MV-4-11 (cell line): ENCODE results near the gene RNU6-1.
A peak's percentile ranks its signal among the peaks of the same experiment; 100 is the strongest.

Source experiments
- DNase-seq: peaks from one replicate; lab custom pipeline; 2025; lab: John Stamatoyannopoulos, UW

The RNU6-1 gene

GRCh38 chr15:67857220-67857619, 17.4 kb upstream of the RNU6-1 start:
- no peak for DNase-seq

DNA sequence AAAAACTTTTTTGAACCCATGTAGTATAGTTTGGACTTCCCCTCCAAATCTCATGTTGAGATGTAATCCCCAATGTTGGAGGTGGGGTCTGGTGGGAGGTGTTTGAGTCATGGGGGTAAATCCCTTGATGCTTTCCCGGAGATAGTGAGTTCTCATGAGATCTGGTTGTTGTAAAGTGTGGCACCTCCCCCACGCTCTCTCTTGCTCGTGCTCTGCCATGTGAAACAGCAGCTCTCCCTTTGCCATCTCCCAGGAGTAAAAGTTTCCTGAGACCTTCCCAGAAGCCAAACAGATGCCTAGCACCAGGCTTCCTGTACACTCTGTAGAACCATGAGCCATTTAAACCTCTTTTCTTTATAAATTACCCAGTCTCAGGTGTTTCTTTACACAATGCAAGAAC, 16.0 kb upstream of the RNU6-1 start:
- no peak for DNase-seq

DNA sequence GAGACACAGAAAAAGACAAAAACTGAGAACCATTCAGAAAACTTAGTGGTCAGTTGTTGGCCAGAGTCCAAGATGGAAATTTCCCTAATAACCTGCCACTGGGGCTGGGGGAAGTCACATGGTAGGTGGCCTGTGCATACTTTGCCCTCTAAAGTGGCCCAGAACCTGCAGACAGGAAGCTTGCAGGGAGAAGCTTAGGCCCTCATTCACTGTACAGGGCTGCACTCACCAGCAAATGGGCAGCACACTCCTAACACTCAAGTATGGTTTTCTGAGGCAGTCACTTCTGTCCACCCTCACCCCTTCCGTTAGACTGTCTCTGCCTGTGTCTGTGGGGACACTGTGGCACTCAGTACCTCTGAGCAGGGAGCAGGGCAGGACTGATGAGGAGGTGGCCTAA, 14.5 kb upstream of the RNU6-1 start:
- no peak for DNase-seq

DNA sequence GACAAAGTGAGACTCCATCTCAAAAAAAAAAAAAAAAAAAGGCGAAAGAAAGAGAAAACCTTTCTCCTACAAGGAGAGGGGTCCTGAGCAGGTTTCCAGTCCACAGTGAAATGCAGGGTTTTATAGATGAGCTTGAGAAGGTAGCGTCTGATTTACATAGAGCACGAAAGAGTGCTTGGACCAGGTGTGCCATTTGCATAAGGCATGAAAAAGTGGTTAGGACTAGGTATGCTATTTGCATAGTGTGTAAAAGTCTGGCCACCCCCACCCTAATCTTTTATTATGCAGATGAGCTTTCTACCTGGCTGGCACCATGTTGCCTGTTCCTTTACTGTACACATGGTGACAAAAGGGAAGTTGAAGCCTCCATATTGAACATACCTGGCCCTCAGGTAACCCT, 13.6 kb upstream of the RNU6-1 start:
- DNase-seq, result no peak

DNA sequence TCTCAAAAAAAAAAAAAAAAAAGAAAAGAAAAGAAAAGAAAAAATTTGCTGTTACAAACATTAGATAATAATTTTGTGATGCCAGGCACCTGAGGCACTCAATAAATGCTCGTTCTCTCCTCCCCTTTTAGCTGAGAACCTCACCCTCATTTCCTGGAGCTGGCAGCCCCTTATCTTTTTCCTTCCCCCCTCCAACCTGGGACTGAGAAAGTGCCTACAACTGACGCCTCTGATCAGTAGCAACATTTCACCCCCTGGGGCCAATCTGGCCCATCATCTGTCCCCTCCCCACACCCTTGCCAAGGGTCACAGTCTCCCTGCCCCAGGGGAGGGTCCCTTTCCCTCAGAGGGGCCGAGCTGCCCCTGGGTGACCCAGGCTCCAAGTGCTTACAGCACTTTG, 12.6 kb upstream of the RNU6-1 start:
- no peak for DNase-seq

GRCh38 chr15:67850994-67851571, 11.2 kb upstream of the RNU6-1 start:
- peak; percentile 95 for DNase-seq

DNA sequence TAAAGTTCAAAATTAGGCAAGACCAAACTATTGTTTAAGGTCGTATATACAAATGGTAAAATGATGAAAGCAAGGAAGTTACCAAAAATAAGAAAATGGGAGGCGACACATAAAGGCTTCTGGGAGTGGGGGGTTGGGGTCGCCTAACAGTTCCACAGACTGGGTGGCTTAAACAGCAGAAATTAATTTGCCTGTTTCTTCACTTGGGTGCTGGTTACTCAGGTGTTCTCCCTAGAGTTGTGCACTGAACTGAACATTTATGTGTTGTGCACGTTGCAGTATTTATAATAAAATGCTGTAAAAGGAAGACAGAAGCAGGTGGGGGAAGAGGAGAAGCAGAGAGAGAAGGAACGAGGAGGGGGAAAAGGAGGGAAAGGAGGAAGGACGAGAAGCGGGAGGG, 10.5 kb upstream of the RNU6-1 start:
- DNase-seq, result no peak

DNA sequence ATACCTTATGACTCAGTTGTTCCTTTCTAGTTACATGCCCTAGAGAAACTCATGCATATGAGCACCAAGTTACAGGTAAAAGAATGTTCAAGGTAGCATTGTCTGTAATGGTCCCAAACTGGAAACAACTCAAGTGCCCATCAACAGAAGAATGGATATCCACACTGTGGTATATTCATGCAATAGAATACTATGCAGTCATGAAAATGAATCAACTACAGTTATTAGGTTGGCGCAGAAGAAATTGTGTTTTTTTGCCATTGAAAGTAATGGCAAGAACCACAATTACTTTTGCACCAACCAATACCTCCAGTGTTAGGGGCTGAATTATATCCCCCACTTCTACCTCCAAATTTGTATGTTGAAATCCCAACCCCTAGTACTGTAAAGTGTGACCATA, 9.7 kb upstream of the RNU6-1 start:
- no peak for DNase-seq

DNA sequence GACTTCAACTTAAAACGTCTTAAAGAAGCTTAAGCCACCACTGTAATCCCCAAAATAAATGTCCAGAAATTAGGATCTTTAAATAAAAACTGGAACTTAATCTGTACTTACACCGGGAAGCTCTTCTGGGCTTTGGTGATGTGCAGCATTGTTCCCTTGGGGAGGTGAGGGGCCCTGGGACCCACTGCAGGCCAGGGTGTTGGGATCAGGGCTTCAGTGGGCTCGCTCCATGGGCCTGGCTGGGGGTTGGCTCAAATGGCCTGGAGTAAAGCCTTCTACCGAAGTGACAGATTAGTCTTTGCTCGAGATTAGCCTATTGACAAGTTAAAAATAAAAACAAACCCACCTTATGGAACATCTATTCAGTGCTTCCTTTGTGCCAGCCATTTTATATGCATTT, 6.1 kb upstream of the RNU6-1 start:
- DNase-seq, result no peak

DNA sequence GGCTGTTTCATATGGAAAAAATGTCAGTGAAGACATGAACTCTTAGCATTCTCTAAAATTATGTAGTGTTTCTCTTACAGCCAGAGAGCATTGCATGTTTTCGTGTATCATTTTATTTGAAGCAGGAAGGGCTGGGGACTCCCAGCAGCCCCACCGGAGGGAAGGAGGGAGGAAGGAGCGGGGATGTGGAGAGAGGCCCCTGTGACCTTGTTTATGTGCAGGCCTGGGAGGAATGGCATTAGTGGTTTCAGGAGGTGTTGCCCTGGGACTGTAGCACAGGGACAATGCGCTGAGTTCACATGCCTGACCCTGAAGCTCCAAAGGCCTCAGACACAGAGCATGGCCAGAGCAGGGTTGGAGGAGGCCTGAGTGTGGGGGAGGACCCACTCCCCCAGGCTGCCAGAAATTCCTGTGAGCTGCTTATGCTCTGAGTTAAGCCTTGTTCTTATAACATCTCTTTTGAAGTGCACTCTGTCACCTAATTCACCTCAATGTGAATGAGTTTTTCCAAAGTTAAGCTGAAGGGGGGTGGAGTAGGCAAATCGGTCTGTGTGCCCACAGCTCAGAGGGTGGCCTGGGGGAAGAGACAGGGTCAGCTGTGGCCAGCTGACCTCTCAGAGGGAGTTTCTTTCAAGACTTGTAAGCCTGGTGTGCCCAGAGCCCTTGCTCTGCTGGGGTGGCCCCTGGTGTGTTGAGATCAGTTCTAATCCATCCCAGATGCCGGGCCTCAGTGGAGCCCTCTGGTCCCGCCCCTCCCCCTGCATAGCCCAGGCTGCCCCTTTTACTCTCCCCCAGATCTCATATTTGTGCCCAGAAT, 3.9 kb upstream of the RNU6-1 start:
- DNase-seq, result no peak

DNA sequence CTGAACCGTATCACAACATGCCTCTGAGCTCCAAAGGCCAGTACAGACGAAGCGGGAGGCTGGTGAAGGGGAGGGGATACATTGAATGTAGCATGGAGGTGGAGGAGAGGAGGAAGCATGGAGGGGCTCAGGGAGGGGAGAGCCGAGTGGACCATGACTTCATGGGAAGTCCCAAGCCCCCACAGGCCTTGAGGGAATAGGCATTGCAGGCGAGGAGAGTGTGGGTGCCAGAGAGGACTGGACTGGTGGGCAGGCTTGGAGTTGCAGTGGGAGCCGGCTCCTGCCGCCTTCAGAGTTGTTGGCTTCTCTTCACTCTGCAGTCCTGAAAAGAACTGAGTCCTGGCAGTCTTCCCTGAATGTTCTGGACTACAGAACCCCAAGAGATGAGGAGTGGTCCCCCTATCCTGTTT, 3.3 kb upstream of the RNU6-1 start:
- DNase-seq, result no peak

- no peak for DNase-seq
Observed at GRCh38 chr15:67841513-67841762, 1.6 kb upstream of the RNU6-1 start.

GRCh38 chr15:67840749-67841512, 1.1 kb upstream of the RNU6-1 start:
- peak; percentile 27 for DNase-seq

- peak; percentile 66 for DNase-seq
Observed at GRCh38 chr15:67839499-67839928, 331 bp downstream of the RNU6-1 start.

DNA sequence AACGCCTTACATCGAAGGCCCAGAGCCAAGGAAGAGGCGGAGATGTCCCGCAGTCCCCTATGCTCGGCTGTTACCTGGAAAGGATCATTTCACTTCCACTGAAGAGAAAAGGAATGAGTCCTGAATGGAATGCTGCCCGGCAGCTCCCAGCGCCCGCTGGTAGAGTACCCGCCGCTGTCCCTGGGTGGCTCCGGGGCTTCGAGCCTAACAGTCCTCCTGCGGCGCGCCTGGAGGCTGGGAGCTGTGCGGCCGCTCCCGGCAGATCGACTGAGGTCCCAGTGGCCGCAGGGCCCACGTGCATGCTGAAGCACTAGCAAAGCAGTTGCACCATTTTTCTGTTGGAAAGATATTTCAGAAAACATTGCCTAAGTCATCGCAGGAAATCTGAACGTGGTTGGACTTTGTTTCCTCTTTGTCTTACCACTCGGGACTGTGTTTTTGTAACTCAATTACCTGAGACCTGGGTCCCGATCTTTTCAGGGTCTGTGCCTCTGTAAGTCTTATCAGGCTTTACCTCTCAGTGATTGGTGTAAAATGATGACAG, 984 bp downstream of the RNU6-1 start:
- peak; percentile 51 for DNase-seq

DNA sequence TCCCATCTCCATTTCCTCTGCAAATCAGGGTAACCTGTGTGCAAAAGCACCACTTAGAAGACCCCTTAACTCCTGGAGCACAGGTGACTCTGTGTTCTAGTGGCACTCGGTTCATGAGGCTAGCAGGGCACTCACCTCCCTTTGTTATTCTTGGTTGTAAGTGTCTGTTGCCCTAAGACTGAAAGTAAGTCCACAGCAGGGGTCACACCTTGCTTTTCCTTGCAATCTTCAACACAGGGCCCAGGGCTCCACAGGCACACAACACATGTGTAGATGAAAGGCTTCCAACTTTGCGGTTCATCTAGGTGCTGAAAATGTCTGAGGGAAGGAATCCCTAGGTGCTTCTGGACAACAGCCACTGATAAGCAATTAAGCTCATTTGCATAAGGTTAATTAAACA, 2.9 kb downstream of the RNU6-1 start:
- no peak for DNase-seq

- peak; percentile 25 for DNase-seq
Observed at GRCh38 chr15:67836477-67836876, 3.4 kb downstream of the RNU6-1 start.

DNA sequence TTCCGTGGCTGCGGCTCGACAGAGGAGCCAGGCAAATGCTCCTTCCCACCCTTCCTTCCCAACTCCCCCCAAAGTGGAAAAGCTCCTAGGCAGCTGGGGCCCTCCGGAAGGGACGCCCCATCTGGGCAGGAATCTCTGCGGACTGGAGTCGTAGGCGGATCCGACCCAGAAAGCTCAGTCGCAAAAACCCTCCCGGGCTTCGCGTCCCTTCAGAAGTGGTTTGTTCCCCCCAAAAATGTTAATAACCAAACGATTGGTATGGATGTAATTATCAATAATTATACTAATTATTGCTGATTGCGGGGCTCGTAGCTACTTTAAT, 3.8 kb downstream of the RNU6-1 start:
- DNase-seq, result no peak

GRCh38 chr15:67835297-67836133, 4.3 kb downstream of the RNU6-1 start:
- DNase-seq, result no peak

GRCh38 chr15:67834581-67835296, 5.1 kb downstream of the RNU6-1 start:
- no peak for DNase-seq

- peak; percentile 20 for DNase-seq
Observed at GRCh38 chr15:67833710-67834511, 5.9 kb downstream of the RNU6-1 start.
